Ovary (tissue), 9 donors: ENCODE results near the gene MDGA2. TPM values are rescaled to one million over a fixed set of nuclear protein-coding genes. Genes with fewer than 3 reads are reported as not detected.

Experiments
- DNase-seq, 5 donors: peaks; one replicate each; pipeline ENCODE4 v3.0.0-alpha.2; 2019 to 2020
- H3K27ac ChIP-seq, 2 donors: fragments of 200-600 bp; one replicate each; pipeline versions ENCODE4 v1.5.1 to v1.8.0; 2019 to 2022
- H3K27me3 ChIP-seq: fragments of 200-600 bp; one replicate; pipeline ENCODE4 v1.8.0; 2022
- H3K36me3 ChIP-seq: fragments of 200-600 bp; sonication (generic); one replicate; pipeline ENCODE4 v1.5.1; 2019
- H3K4me1 ChIP-seq: one replicate; pipeline ENCODE4 v1.8.1; 2013; ENCODE audit warnings: mild to moderate bottlenecking, moderate library complexity; ENCODE audit not compliant: insufficient read depth
- H3K4me3 ChIP-seq: fragments of 200-600 bp; sonication (generic); one replicate; pipeline ENCODE4 v1.5.1; 2017
- H3K9me3 ChIP-seq, 2 donors: fragments of 200-600 bp in 1 of 2; sonication (generic) in 1 of 2; one replicate each; pipeline versions ENCODE4 v1.5.1 to v1.8.1; 2013 to 2019; ENCODE audit warnings: mild to moderate bottlenecking in 1 of 2, moderate library complexity in 1 of 2
- EP300 ChIP-seq: sonication (generic); formaldehyde crosslinking; IDR thresholded peaks from one replicate; pipeline ENCODE4 v1.6.1; 2017; ENCODE audit warnings: antibody characterized with exemption
- POLR2A ChIP-seq: fragments of 450-650 bp; IDR thresholded peaks from one replicate; pipeline ENCODE4 v1.6.1; 2017; ENCODE audit warnings: antibody characterized with exemption, mild to moderate bottlenecking, moderate library complexity
- WGBS, 3 donors: extraction: QIAGEN DNeasy Blood & Tissue Kit in 1 of 3; methylation state at CpG; one replicate each; pipeline versions ENCODE4 v1.1.5 to v1.1.7; 2013 to 2017; 5-methylcytosine and 5-hydroxymethylcytosine counted together
- intact Hi-C, 4 donors: fragments of 100-400 bp; cut with DNase I; formaldehyde crosslinking; loops; one replicate each; pipeline versions ENCODE4 v1.11.0 to v1.15.1; 2022 to 2023
- polyA plus RNA-seq, 2 donors: library from polyadenylated mRNA; stranded (reverse); fragments of 200-250 nt in 1 of 2; fragments of 350-450 nt in 1 of 2; fragmentation: Illumina TruSeq in 1 of 2; extraction: RNeasy Lipid Tissue Mini Kit (QIAGEN cat#74804) in 1 of 2; gene quantifications; one replicate each; pipeline ENCODE4 v1.2.3, GENCODE V29; 2013 to 2014
- total RNA-seq, 7 donors: library from RNA; depleted of rRNA in 2 of 7; stranded (reverse); fragments of >200 nt in 2 of 7; fragmentation: NEBNext Ultra II Directional in 3 of 7; extraction: Animal tissue kit (Norgen Biotek cat#: 25700) in 3 of 7; gene quantifications; one replicate each; pipeline versions ENCODE4 v1.1.0 to v1.2.4, GENCODE V29; 2016 to 2023
- TF ChIP-seq, protein P1 (sequence below), 3 donors: fragments of 450-650 bp in 2 of 3; fragments of 200-600 bp in 1 of 3; IDR thresholded peaks; one replicate each; pipeline versions ENCODE4 v1.5.1 to v1.8.0; 2016 to 2022; ENCODE audit warnings: antibody characterized with exemption in 3 of 3, mild to moderate bottlenecking in 1 of 3
- donor health status: DM: no; HTN: no; CAD: no; lungs with moderate emphysema.
- donor health status: DM: no; HTN: no; CAD: no.
- donor health status: Bipolar disorder and iron deficiency.
- donor health status: DM: yes; HTN: yes; CAD: no.
- donor health status: DM: no; HTN: no; CAD: no.
- donor health status: DM: yes; HTN: yes; CAD: no.

The MDGA2 gene
- total and polyA plus RNA-seq, 9 donors: 0.04 to 0.26 (median 0.18) TPM; not detected in 5

DNA sequence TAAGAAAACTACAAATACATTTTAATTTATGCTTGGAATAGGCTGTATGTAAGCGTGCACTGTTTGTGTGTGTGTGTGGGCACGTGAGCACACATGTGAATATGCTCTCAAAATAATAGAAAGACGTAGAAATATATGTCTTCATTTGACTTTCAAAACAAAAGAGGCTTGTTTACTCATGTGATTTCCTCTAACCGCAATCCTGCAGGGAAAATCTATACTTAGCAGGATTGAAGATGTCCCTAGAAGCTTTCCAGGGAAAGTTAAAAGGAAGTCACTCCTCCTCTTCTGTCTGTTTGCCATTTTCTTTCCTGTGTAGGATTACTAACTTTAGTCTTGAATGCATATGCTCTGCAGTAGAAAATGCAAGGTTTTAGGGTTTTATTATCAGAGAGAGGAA lies 404.7 kb downstream of the MDGA2 start:
- H3K4me1 ChIP-seq: no peaks in the 10 kb centered on the region
- no peaks in the 10 kb centered on the region for H3K36me3 ChIP-seq
- no peak for DNase-seq
- no peaks in the 10 kb centered on the region for H3K27me3 ChIP-seq
- intact Hi-C loops: no loop called here
- H3K9me3 ChIP-seq: no peaks in the 10 kb centered on the region
- no peak overlapping the region for H3K27ac ChIP-seq
- 76 to 85% (median 80%) methylated on average over 4 of the region's 4 CpGs for WGBS, 3 donors
- no peak overlapping the region for H3K4me3 ChIP-seq
- TF ChIP-seq, protein P1, sequence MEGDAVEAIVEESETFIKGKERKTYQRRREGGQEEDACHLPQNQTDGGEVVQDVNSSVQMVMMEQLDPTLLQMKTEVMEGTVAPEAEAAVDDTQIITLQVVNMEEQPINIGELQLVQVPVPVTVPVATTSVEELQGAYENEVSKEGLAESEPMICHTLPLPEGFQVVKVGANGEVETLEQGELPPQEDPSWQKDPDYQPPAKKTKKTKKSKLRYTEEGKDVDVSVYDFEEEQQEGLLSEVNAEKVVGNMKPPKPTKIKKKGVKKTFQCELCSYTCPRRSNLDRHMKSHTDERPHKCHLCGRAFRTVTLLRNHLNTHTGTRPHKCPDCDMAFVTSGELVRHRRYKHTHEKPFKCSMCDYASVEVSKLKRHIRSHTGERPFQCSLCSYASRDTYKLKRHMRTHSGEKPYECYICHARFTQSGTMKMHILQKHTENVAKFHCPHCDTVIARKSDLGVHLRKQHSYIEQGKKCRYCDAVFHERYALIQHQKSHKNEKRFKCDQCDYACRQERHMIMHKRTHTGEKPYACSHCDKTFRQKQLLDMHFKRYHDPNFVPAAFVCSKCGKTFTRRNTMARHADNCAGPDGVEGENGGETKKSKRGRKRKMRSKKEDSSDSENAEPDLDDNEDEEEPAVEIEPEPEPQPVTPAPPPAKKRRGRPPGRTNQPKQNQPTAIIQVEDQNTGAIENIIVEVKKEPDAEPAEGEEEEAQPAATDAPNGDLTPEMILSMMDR (IDR thresholded peaks at IDR 0.05): no peak
- no peak for TF ChIP-seq POLR2A
- no peak for TF ChIP-seq EP300

DNA sequence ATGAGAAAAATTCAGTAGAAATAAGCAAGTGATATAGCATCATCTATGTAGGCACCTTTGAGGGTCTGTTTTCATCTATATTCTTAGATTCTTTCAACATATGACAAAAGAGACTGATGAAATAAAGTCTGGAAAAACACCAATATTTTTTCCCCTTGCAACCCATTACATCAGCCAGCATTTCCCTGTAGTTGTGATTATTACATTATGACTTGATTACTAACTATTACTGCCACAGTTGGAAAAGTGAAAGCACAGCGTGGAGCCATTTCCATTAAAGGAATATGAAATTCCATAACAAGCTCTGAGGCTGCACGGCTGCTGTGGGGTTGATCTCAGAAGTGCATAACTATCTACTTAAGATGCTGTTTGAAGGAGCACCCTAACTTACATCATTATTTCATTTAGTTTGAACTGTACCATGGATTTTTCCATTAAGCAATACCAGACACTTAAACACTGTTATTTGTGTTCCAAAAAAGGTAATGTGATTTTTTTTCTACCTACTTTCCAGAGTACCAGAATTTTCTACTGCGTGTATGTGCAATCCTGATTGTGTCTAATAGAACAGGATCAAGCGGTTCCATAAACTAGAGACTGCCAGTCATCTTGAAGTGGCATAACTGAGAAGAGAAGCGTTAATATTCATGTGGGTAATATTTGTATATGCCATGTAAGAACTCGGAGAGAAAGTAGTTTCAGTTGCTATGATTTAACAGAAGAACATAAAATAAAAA lies 405.5 kb downstream of the MDGA2 start:
- 55 to 68% (median 68%) methylated on average over 6 of the region's 6 CpGs for WGBS, 3 donors
- no peak for DNase-seq
- Histone ChIP-seq H3K36me3 (no peaks in the 10 kb centered on the region), H3K27me3 (no peaks in the 10 kb centered on the region), H3K9me3 (no peaks in the 10 kb centered on the region), H3K27ac (no peak overlapping the region), H3K4me3 (no peak overlapping the region), H3K4me1 (no peaks in the 10 kb centered on the region)
- intact Hi-C loops: no loop called here
- TF ChIP-seq POLR2A: no peak
- TF ChIP-seq, protein P1 (IDR thresholded peaks at IDR 0.05): no peak
- no peak for TF ChIP-seq EP300

DNA sequence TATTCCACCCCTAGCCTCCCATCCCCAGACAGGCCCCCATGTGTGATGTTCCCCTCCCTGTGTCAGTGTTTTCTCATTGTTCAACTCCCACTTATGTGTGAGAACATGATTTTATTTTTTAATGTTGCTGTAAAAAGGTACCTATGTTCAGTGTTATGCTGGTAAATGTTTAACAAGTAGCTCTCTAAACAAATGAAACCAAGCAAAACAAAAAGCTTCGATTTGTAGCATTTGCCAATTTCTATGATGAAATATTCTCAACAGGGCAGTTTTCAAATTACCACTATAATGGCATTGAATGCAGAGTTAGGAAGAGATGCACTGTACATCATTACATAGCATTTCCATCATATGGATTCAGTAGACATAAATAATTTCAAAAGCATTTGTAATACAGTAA lies 410.6 kb downstream of the MDGA2 start:
- Histone ChIP-seq H3K36me3 (no peaks in the 10 kb centered on the region), H3K9me3 (no peaks in the 10 kb centered on the region), H3K27ac (no peak overlapping the region), H3K27me3 (no peaks in the 10 kb centered on the region), H3K4me3 (no peak overlapping the region), H3K4me1 (no peaks in the 10 kb centered on the region)
- no peak for DNase-seq
- 66 to 79% (median 74%) methylated on average over 1 of the region's 1 CpG for WGBS, 3 donors
- no peak for TF ChIP-seq POLR2A
- intact Hi-C loops: no loop called here

DNA sequence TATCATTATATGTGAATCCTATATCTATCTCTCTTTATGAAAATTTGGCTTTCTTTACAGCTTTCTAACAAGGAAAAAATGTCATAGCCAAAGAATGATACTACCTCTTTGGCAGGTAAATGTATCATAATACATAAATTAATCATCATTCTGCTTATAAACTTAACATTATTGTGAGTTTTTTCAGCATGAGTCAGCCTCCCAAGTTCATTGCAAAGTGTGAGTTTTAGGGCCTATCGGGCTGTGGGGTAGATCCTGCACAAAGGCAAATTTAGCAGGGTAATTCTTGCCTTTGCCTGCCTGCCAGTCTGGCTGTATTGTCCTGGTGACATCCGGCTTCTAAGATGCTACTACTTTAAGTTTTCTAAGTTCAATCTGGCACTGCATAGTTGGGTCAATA lies 412.6 kb downstream of the MDGA2 start:
- intact Hi-C loops: no loop called here
- no peak for DNase-seq
- Histone ChIP-seq H3K4me1 (no peaks in the 10 kb centered on the region), H3K27ac (no peak overlapping the region), H3K9me3 (no peaks in the 10 kb centered on the region), H3K4me3 (no peak overlapping the region), H3K36me3 (no peaks in the 10 kb centered on the region), H3K27me3 (no peaks in the 10 kb centered on the region)
- WGBS, 3 donors: 65 to 76% (median 66%) methylated on average over 2 of the region's 2 CpGs
- TF ChIP-seq, protein P1 (IDR thresholded peaks at IDR 0.05): no peak
- TF ChIP-seq EP300: no peak
- no peak for TF ChIP-seq POLR2A

DNA sequence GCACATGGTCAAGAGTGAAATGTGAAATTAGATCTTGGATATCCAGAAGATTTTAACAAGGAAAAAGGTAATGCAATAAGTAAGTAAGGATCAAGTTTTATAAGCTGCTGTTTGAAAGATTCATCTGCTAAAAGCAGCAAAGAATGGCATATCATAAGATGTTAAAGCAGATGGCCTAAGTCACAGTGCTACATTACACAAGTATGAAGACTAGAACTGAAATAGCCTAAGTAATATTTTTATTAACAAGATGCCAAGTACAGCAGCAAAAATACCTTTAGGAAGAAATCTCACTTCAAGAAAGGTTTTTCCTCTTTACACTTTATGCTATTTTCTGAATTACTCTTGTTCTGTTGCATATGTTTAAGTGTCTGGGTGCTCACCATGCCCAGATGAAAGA lies 414.1 kb downstream of the MDGA2 start:
- Histone ChIP-seq H3K9me3 (no peaks in the 10 kb centered on the region), H3K27ac (no peak overlapping the region), H3K4me3 (no peak overlapping the region), H3K36me3 (no peaks in the 10 kb centered on the region), H3K4me1 (no peaks in the 10 kb centered on the region), H3K27me3 (no peaks in the 10 kb centered on the region)
- DNase-seq: no peak
- intact Hi-C loops: no loop called here
- TF ChIP-seq, protein P1 (IDR thresholded peaks at IDR 0.05): no peak
- TF ChIP-seq POLR2A (no peak), EP300 (no peak)
